ENCODE measurements around the gene CCDC146.
"Not testable (repeated sequence)": the region's sequence is repeated elsewhere in the genome, so short reads cannot be mapped to it uniquely, and the experiment has no call there.

Gene CCDC146

DNA sequence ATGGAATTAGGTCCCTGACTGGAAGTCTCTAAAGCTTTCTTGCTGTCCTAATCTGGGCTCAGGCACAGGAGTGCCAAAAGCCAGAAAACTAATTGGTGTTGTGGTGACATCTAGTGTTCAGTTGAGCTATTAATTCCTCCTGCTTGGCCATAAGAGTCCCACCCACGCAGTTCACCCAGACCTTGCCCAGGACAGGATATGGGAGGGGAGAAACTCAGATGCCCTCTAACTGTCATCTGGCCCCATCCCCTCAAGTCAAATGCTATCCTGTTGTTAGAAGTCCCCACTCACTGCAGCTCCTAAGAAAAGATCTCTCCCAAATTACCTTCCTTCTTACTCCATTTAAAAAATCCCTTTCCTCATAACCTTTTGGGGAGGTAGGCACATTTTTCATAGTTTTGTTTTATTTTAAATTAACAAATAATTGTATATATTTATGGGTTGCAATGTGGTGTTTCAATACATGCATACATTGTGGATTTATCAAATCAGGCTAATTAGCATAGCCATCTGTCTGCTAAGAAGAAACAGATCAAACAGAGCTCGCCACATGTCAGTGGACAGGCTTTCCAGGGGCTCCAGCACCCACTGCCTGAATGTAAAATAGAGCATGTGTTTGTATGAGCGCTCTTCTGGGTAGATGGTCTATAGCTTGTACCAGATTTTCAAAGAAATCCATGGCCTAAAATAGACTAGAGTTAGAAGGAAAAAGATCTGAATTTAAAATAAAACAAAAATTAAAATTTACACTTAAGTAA is 209.7 kb downstream of the CCDC146 start:
- Histone ChIP-seq H3K4me3 (ENCODE audit: control insufficient read depth in 1 of 7, extremely low read depth in 1 of 7, insufficient read depth in 4 of 7, low read depth in 2 of 7, low read length in 6 of 7) (peak overlapping the region in 1 of 7 experiments; percentile 17), H3K4me1 (ENCODE audit: control extremely low read depth in 1 of 4, control insufficient read depth in 4 of 4, insufficient read depth in 4 of 4, low read length in 3 of 4) (peaks cover 37 to 55% (median 46%) of the 10 kb centered on the region in 4 experiments), H3K27ac (ENCODE audit: insufficient read depth in 1 of 2, low read depth in 1 of 2, low read length in 2 of 2, poor library complexity in 1 of 2, severe bottlenecking in 2 of 2) (no peak overlapping the region), H3K27me3 (replicated peaks in 2 of 5; ENCODE audit: control insufficient read depth in 4 of 5, insufficient read depth in 5 of 5, low read length in 4 of 5) (no peaks in the 10 kb centered on the region), H3K9me3 (ENCODE audit: control extremely low read depth in 1 of 5, control insufficient read depth in 4 of 5, insufficient read depth in 2 of 5, low read depth in 1 of 5, low read length in 4 of 5) (no peaks in the 10 kb centered on the region), H3K36me3 (ENCODE audit: control insufficient read depth in 4 of 4, insufficient read depth in 4 of 4, low read length in 3 of 4) (no peaks in the 10 kb centered on the region)
- ChIA-PET POLR2A (interaction anchor here (0.6 to 1.2 kb wide), 2 partner anchors 143 to 210 kb away, joined by 3 read pairs; partner anchors contain the start of gene CCDC146), CTCF (interaction anchor here (0.6 to 7.1 kb wide), 22 partner anchors 11 to 210 kb away, joined by 3 to 50 read pairs (median 4); partner anchors contain the start of gene CCDC146)
- 100% methylated on average over 1 of the region's 3 CpGs for WGBS (ENCODE audit: insufficient coverage)
- peak; percentile 84 to 89 (median 86) for DNase-seq

DNA sequence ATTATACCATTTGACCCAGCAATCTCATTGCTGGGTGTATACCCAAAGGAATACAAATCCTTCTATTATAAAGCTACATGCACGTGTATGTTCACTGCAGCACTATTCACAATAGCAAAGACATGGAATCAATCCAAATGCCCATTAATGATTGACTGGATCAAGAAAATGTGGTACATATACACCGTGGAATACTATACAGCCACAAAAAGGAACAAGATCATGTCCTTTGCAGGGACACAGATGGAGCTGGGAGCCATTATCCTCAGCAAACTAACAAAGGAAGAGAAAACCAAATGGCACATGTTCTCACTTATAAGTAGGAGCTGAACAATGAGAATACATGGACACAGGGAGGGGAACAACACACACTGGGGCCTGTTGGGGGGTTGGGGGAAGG is 211.6 kb downstream of the CCDC146 start:
- H3K9me3 ChIP-seq (ENCODE audit: control extremely low read depth in 1 of 5, control insufficient read depth in 4 of 5, insufficient read depth in 2 of 5, low read depth in 1 of 5, low read length in 4 of 5); POLR2A ChIA-PET; DNase-seq; H3K27me3 ChIP-seq (replicated peaks in 2 of 5; ENCODE audit: control insufficient read depth in 4 of 5, insufficient read depth in 5 of 5, low read length in 4 of 5); H3K36me3 ChIP-seq (ENCODE audit: control insufficient read depth in 4 of 4, insufficient read depth in 4 of 4, low read length in 3 of 4); H3K4me3 ChIP-seq (ENCODE audit: control insufficient read depth in 1 of 7, extremely low read depth in 1 of 7, insufficient read depth in 4 of 7, low read depth in 2 of 7, low read length in 6 of 7); H3K27ac ChIP-seq (ENCODE audit: insufficient read depth in 1 of 2, low read depth in 1 of 2, low read length in 2 of 2, poor library complexity in 1 of 2, severe bottlenecking in 2 of 2): not testable (repeated sequence)
- CTCF ChIA-PET: interaction anchor here (0.8 to 7.1 kb wide), 4 partner anchors 15 to 86 kb away, joined by 3 to 50 read pairs (median 3); no protein-coding TSS in a partner anchor
- peaks cover 32 to 54% (median 40%) of the 10 kb centered on the region in 4 experiments for H3K4me1 ChIP-seq (ENCODE audit: control extremely low read depth in 1 of 4, control insufficient read depth in 4 of 4, insufficient read depth in 4 of 4, low read length in 3 of 4)
- WGBS (ENCODE audit: insufficient coverage): 100% methylated on average over 1 of the region's 2 CpGs

DNA sequence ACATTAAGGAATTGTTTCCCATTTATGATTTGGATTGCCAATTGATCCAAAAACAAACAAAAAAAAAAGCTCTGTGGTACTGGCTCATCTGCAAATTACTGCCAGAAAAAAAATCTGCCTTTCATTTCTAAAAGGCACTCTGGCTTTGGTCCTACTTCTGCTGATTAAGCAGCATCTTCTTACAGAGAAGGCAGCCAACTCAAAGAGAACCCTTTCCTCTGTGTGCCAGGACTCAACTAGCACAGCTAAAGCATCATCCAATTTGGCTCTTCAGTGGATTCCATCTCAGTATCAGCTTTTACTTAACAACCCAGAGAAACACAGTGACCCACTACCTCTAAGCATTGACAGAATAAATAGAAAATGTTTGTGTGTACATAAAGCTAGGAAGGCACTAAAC is 213.2 kb downstream of the CCDC146 start:
- no peaks in the 10 kb centered on the region for H3K27me3 ChIP-seq (replicated peaks in 2 of 5; ENCODE audit: control insufficient read depth in 4 of 5, insufficient read depth in 5 of 5, low read length in 4 of 5)
- ChIA-PET CTCF (interaction anchor here (1.2 to 7.1 kb wide), 3 partner anchors 8 to 87 kb away, joined by 3 to 50 read pairs (median 6); no protein-coding TSS in a partner anchor), POLR2A (no interaction called here)
- H3K27ac ChIP-seq (ENCODE audit: insufficient read depth in 1 of 2, low read depth in 1 of 2, low read length in 2 of 2, poor library complexity in 1 of 2, severe bottlenecking in 2 of 2): no peak overlapping the region
- peaks cover 22 to 44% (median 30%) of the 10 kb centered on the region in 4 experiments for H3K4me1 ChIP-seq (ENCODE audit: control extremely low read depth in 1 of 4, control insufficient read depth in 4 of 4, insufficient read depth in 4 of 4, low read length in 3 of 4)
- H3K36me3 ChIP-seq (ENCODE audit: control insufficient read depth in 4 of 4, insufficient read depth in 4 of 4, low read length in 3 of 4): no peaks in the 10 kb centered on the region
- DNase-seq: no peak
- no peaks in the 10 kb centered on the region for H3K9me3 ChIP-seq (ENCODE audit: control extremely low read depth in 1 of 5, control insufficient read depth in 4 of 5, insufficient read depth in 2 of 5, low read depth in 1 of 5, low read length in 4 of 5)
- no peak overlapping the region for H3K4me3 ChIP-seq (ENCODE audit: control insufficient read depth in 1 of 7, extremely low read depth in 1 of 7, insufficient read depth in 4 of 7, low read depth in 2 of 7, low read length in 6 of 7)

DNA sequence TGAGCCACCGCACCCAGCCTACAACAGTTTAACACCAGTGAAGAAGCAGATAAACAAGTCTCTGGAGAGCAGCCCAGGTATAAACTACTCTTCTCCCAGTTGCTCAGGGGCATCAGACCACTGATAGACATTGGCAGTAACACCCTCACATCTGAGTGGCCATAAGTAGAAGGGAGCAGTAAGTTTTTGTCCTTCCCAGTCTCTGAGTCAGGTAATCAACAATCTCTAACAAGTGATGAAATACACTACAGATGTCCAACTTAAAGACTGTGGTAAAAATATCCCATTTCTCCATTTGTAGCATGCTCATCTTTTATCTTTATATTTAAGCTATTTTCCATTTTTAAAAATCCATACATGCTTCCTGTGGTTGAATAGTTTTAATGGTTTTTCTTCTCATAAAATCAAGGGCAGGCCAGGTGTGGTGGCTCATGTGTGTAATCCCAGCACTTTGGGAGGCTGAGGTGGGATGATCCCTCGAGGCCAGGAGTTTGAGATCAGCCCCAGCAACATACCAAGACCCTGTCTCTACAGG is 215.1 kb downstream of the CCDC146 start:
- Histone ChIP-seq H3K9me3 (ENCODE audit: control extremely low read depth in 1 of 5, control insufficient read depth in 4 of 5, insufficient read depth in 2 of 5, low read depth in 1 of 5, low read length in 4 of 5) (no peaks in the 10 kb centered on the region), H3K27ac (ENCODE audit: insufficient read depth in 1 of 2, low read depth in 1 of 2, low read length in 2 of 2, poor library complexity in 1 of 2, severe bottlenecking in 2 of 2) (no peak overlapping the region), H3K4me3 (ENCODE audit: control insufficient read depth in 1 of 7, extremely low read depth in 1 of 7, insufficient read depth in 4 of 7, low read depth in 2 of 7, low read length in 6 of 7) (no peak overlapping the region), H3K36me3 (ENCODE audit: control insufficient read depth in 4 of 4, insufficient read depth in 4 of 4, low read length in 3 of 4) (no peaks in the 10 kb centered on the region), H3K27me3 (replicated peaks in 2 of 5; ENCODE audit: control insufficient read depth in 4 of 5, insufficient read depth in 5 of 5, low read length in 4 of 5) (no peaks in the 10 kb centered on the region), H3K4me1 (ENCODE audit: control extremely low read depth in 1 of 4, control insufficient read depth in 4 of 4, insufficient read depth in 4 of 4, low read length in 3 of 4) (peaks cover 13 to 26% (median 16%) of the 10 kb centered on the region in 4 experiments)
- DNase-seq: no peak
- WGBS (ENCODE audit: insufficient coverage): 100% methylated on average over 1 of the region's 2 CpGs
- ChIA-PET CTCF (no interaction called here), POLR2A (no interaction called here)

DNA sequence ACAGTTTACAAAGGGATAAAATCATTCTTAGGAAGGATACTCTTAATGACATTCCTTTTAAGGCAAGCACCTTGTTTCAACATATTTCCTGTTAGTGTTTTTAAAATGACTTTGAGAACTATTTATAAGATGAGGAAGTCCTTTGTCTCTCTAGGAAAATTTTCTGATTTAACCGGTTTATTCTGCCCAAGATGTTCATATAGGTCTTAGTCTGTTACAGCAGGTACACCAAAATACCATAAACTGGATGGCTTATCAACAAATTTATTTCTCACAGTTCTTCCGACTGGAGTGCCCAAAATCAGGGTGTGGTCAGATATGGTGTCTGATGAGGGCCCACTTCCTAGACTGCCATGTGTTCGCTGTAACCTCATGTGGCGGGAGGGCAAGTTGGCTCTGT is 215.8 kb downstream of the CCDC146 start:
- Histone ChIP-seq H3K27ac (ENCODE audit: insufficient read depth in 1 of 2, low read depth in 1 of 2, low read length in 2 of 2, poor library complexity in 1 of 2, severe bottlenecking in 2 of 2) (no peak overlapping the region), H3K4me1 (ENCODE audit: control extremely low read depth in 1 of 4, control insufficient read depth in 4 of 4, insufficient read depth in 4 of 4, low read length in 3 of 4) (peaks cover 13 to 26% (median 16%) of the 10 kb centered on the region in 4 experiments), H3K27me3 (replicated peaks in 2 of 5; ENCODE audit: control insufficient read depth in 4 of 5, insufficient read depth in 5 of 5, low read length in 4 of 5) (no peaks in the 10 kb centered on the region), H3K36me3 (ENCODE audit: control insufficient read depth in 4 of 4, insufficient read depth in 4 of 4, low read length in 3 of 4) (no peaks in the 10 kb centered on the region), H3K4me3 (ENCODE audit: control insufficient read depth in 1 of 7, extremely low read depth in 1 of 7, insufficient read depth in 4 of 7, low read depth in 2 of 7, low read length in 6 of 7) (peak overlapping the region in 1 of 7 experiments; percentile 7), H3K9me3 (ENCODE audit: control extremely low read depth in 1 of 5, control insufficient read depth in 4 of 5, insufficient read depth in 2 of 5, low read depth in 1 of 5, low read length in 4 of 5) (no peaks in the 10 kb centered on the region)
- ChIA-PET POLR2A (no interaction called here), CTCF (no interaction called here)
- WGBS (ENCODE audit: insufficient coverage): 40% methylated on average over 3 of the region's 4 CpGs
- DNase-seq: peak in 1 of 3 donors; percentile 42

DNA sequence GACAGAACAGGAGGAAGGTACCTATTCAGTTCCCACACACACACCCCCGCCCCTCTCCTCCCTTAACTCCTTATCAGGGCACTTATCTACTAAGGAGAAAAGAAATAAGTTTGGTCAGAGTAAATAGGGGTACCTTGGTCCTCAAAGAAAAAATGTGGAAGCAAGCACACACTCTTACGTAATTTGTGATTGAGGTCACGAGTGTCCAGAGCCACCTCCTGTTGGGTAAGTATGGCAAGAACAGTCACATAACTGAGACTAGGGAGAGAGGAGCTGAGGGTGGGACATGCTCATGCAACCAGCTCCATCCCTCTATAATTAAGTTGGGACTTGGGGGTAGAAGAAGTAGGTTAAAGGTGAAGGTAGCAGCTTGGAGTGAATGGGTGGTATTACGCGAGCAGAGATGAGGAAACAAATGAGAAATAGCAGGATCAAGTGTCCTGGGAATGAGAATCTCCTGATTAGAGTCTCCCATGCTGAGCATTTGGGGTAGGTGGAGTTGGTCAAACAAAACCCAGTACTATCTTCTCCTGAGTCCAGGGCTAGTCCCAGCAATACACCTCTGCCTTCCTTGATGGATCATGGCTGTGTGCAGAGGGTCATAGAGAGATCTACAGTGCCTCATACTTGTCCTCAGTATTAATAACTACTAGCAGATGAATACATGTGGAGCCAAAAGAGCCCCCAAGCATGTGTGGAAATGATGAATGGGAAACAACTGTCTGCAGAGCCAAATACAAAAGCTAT is 216.6 kb downstream of the CCDC146 start:
- CTCF ChIA-PET: interaction anchor here (1.2 to 1.4 kb wide), 3 partner anchors 10 to 92 kb away, joined by 3 to 4 read pairs (median 3); no protein-coding TSS in a partner anchor
- peak in 1 of 3 donors; percentile 28 for DNase-seq
- WGBS (ENCODE audit: insufficient coverage): 79% methylated on average over 3 of the region's 5 CpGs
- POLR2A ChIA-PET: no interaction called here
- peaks cover 13 to 26% (median 16%) of the 10 kb centered on the region in 4 experiments for H3K4me1 ChIP-seq (ENCODE audit: control extremely low read depth in 1 of 4, control insufficient read depth in 4 of 4, insufficient read depth in 4 of 4, low read length in 3 of 4)
- H3K36me3 ChIP-seq (ENCODE audit: control insufficient read depth in 4 of 4, insufficient read depth in 4 of 4, low read length in 3 of 4): no peaks in the 10 kb centered on the region
- H3K27me3 ChIP-seq (replicated peaks in 2 of 5; ENCODE audit: control insufficient read depth in 4 of 5, insufficient read depth in 5 of 5, low read length in 4 of 5): no peaks in the 10 kb centered on the region
- no peak overlapping the region for H3K27ac ChIP-seq (ENCODE audit: insufficient read depth in 1 of 2, low read depth in 1 of 2, low read length in 2 of 2, poor library complexity in 1 of 2, severe bottlenecking in 2 of 2)
- no peak overlapping the region for H3K4me3 ChIP-seq (ENCODE audit: control insufficient read depth in 1 of 7, extremely low read depth in 1 of 7, insufficient read depth in 4 of 7, low read depth in 2 of 7, low read length in 6 of 7)
- no peaks in the 10 kb centered on the region for H3K9me3 ChIP-seq (ENCODE audit: control extremely low read depth in 1 of 5, control insufficient read depth in 4 of 5, insufficient read depth in 2 of 5, low read depth in 1 of 5, low read length in 4 of 5)
